Stimulated activated CD4-positive, alpha-beta T cell treated with anti-CD3 and anti-CD28 coated beads, Interleukin-4, amount 100 ng/mL, for 4 hours (primary cell): ENCODE measurements around the gene ZNF740.

ENCODE experiments used
- DNase-seq, 2 experiments: peaks; one replicate each; pipeline ENCODE4 v3.0.0-alpha.2; 2020

Gene ZNF740

GRCh38 chr12:53227836-53228235 is 47.3 kb downstream of the ZNF740 start:
- no peak for DNase-seq

- DNase-seq: no peak
Observed at GRCh38 chr12:53229454-53229853, 48.9 kb downstream of the ZNF740 start.

GRCh38 chr12:53230108-53230845 is 49.8 kb downstream of the ZNF740 start:
- no peak for DNase-seq

GRCh38 chr12:53231671-53231920 is 51.1 kb downstream of the ZNF740 start:
- no peak for DNase-seq

- DNase-seq: peak; percentile 74 to 77
Observed at GRCh38 chr12:53231921-53232645, 51.6 kb downstream of the ZNF740 start, which contains the start of gene RARG. TSS of gene RARG (minus strand) at chr12:53232209. CDS start at chr12:53227545, 4,664 bp downstream.

GRCh38 chr12:53232646-53233461 is 52.3 kb downstream of the ZNF740 start:
- DNase-seq: no peak

GRCh38 chr12:53233671-53234121 is 53.2 kb downstream of the ZNF740 start:
- DNase-seq: no peak

GRCh38 chr12:53234271-53234914 is 53.9 kb downstream of the ZNF740 start:
- no peak for DNase-seq

GRCh38 chr12:53235164-53235563 is 54.6 kb downstream of the ZNF740 start:
- no peak for DNase-seq

GRCh38 chr12:53235742-53236442 is 55.4 kb downstream of the ZNF740 start:
- DNase-seq: no peak

- DNase-seq: peak in 1 of 2 experiments; percentile 49
Observed at GRCh38 chr12:53236443-53237111, 56.1 kb downstream of the ZNF740 start.

- DNase-seq: no peak
Observed at GRCh38 chr12:53239643-53240258, 59.2 kb downstream of the ZNF740 start.

GRCh38 chr12:53241623-53242412 is 61.3 kb downstream of the ZNF740 start:
- DNase-seq: no peak

- DNase-seq: no peak
Observed at GRCh38 chr12:53244337-53244736, 63.8 kb downstream of the ZNF740 start.
